GM08714 (cell line): ENCODE measurements around the gene OLFML1.
"Not testable (repeated sequence)": the region's sequence is repeated elsewhere in the genome, so short reads cannot be mapped to it uniquely, and the experiment has no call there.

ENCODE experiments used
- H3K4me3 ChIP-seq: fragments of 200-500 bp; sonication (Bioruptor generic); 2 replicates; pipeline ENCODE4 v1.5.1; 2014; ENCODE audit warnings: mild to moderate bottlenecking, low read length, inconsistent platforms
- ZNF274 ChIP-seq: IDR thresholded peaks from 2 replicates; pipeline ENCODE4 v1.6.1; 2012; ENCODE audit warnings: mild to moderate bottlenecking, low read depth, low read length

Gene OLFML1

DNA sequence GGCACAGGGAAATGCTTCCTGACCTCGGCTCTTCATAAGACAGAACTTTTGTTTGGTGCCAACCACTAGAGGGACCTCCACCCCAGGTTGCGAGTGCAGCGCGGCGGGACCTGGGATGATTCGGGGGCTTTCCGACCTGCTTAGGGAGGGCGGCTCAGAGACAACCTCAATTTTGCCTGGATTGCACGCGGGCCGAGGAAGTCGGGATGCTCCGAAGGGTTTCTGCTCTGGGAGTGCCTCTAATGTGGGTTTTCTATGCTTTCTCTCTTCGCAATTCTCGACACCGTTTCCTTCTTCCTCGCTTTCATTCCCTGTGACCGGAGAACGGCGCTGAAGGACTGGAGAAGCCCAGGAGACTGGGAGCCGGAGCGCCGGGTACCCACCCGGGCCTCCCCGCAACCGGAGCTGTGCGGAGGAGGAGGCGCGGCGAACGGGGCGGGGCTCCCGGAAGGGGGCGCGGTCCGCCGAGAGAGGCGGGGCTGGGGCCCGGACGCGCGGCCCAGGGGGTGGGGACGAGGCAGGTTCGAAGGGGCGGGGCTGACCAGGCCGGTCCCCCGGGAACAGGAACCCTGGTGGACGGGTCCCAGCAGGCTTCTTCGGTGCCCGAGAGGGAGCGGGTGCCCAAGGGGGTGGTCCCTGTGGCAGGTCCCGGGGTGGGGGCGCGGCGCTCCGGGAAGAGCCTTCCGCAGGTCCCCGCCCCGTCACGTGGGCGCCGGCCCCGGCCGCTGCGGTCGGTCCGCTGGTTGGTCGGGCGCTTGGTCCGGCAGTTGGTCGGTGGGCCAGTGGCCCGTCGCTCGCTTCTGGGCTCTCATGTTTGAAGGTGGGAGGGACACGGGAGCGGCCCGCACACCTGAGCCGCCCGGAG, 28.2 kb downstream of the OLFML1 start, which contains the start of gene PPFIBP2:
Gene PPFIBP2 (plus strand): TSS at position 766 of the 865 bp plus-strand sequence. CDS start 35,477 bp downstream, outside the sequence.
- H3K4me3 ChIP-seq: peak within 1 kb of the TSS; percentile 95
- TF ChIP-seq ZNF274: no peak

DNA sequence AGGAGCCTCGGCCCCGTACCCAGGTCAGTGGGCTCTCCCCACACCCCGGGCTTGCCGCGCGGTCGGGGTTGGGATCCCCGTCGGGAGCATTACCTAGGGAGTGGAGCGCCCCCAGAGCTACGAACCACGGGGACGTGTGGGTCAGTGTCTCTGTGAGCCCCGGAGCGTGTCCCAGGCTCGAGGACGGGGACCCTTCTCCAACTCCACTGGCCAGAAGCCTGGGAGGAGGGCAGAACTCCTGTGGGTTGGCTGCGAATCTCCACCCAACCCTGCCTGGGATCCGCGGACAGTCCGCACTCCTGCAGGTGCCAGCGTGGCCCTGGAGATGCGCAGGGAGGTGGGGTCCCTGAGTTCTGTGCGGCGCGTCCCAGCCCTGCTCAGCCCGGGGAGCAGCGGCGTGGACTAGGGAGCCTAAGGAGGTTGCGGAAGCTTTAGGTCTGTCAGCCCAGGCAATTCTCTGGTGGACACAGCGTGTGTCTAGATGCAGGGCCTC, 28.8 kb downstream of the OLFML1 start:
- H3K4me3 ChIP-seq: peak overlapping the region; percentile 95

DNA sequence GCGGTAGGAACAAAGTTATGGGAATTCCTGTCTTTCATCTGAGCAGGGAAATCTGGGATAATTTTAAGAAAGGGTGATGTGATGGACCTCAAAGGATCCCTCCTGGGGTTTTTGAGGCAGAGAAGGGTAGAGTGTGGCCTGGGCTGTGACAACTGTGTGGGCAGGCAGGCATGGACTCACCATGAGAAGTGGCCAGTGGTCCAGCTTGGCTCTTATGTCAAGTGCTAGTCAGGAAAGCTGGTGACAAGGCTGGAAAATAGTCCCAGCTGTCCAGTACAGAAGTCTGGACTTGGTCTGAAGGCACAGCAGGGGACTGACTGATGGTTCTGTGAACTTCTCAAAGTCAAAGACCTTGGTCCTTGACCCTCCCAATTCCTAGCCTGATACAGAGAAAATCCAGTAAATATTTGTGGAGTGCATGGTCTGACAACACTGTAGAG, 30.2 kb downstream of the OLFML1 start:
- H3K4me3 ChIP-seq: peak overlapping the region; percentile 35; the same call in 1 of the 2 replicates
- TF ChIP-seq ZNF274: no peak

More for the DNA sequence above, 28.8 kb downstream of the OLFML1 start:
- TF ChIP-seq ZNF274: no peak

DNA sequence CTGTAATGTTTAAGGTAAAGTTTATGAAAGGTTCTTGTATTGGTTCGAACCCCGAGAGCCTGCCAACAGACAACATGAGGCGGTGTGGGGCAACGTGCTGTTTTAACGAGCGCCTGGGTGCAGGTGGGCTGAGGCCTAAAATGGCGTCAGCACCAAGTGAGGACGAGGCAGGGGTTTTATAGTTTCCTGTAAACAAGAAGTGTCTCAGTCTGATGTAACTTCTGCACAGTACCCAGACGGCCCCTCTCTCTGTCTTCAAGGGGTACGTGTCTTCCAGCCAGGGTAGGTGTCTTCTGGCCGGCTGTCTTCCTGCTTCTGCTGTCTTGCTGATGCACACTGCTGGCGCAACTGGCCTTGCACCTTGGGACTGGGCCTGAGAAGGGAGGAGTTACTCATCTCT, 31.2 kb downstream of the OLFML1 start:
- no peak for TF ChIP-seq ZNF274
- no peak overlapping the region for H3K4me3 ChIP-seq

DNA sequence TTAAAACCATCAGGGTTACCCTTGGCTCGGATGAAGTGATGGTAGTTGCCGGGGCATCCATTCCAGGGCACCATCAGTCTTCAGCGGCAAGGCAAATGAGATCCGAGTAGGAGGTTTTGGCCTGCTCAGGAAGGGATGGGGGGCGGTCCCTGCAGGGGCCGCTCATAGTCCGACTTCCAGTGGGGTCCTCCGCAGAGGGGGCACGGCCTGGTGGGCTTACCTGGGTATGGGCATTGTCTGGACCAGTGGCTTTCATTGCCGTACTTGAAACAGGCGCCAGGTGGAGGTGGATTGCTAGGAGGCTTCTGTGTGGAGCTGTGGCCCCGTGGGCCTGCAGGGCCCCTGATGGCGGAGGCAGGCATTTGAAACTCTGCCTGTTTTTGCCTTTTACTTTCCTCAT, 32.4 kb downstream of the OLFML1 start:
- not testable (repeated sequence) for H3K4me3 ChIP-seq

DNA sequence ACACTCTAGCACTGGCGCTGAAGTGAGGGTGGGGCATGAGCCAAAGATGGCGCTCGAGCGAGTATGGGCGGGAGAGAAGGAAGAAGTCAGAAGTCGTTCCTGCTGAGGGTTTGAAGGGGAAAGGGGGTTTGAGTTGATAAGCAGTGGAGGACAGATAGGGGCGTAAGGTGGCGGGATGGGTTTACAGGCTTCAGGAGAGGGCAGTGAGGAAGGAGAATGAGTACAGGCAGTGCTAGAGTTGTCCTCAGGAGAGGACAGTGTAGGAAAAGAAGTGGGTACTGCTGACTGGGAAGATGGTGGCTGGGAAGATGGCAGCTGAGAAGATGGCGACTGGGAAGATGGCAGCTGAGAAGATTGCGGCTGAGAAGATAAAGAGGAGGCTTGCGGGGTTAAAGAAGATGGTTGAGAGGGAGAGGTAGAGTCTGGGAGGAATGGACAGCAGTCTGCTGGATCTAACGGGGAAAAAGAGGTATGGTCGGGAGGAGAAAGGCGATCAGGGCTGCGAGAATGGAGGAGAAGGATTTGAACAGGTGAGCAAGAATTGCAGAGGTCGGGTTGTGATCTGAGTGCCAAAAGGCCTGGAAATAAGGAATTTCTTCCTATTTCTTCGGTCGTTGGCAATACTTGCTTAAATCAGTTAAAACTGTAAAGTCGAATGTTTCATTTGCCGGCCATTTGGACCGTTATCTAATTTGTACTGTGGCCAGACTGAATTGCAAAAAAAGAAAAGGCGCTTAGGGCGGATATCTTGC, 33.7 kb downstream of the OLFML1 start:
- H3K4me3 ChIP-seq: peak overlapping the region; percentile 37; the same call in 1 of the 2 replicates

DNA sequence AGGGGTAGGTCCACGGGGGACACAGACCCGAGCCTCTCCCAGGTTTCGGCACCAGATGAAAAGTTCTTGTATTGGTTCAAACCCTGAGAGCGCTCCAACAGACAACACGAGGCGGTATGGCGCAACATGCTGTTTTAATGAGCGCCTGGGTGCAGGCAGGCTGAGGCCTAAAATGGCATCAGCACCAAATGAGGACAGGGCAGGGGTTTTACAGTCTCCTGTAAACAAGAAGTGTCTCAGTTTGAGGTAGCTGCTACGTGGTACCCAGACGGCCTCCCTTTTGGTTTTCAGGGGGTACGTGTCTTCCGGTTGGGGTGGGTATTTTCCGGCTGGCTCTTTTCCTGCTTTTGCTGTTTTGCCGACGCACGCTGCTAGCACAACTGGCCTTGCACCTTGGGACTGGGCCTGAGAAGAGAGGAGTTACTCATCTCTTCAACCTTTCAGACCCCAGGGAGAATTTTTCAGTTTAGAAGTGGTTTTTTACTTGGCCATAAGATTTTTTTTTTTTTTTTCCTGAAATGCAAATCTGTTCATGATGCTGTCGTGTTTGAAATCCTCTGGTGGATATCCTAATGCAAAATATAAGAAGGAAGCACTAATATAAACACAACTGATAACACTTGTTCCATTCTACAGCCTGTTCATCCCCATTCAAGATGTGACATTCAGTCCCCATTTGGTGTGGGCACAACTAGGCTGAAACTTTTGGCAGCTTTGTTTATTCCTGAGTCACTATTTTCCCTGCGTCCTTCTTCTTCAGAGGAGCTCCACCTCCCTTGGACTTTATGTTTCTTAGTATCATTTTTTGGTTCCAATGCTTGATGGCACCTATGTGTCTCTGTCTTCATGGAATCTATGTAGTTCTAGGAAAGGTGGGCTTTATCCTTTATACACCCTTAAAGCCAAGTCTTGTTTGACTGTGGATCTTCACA, 35.0 kb downstream of the OLFML1 start:
- peak overlapping the region; percentile 37; the same call in 1 of the 2 replicates for H3K4me3 ChIP-seq
- TF ChIP-seq ZNF274: no peak

More for the DNA sequence above, 33.7 kb downstream of the OLFML1 start:
- TF ChIP-seq ZNF274: no peak

DNA sequence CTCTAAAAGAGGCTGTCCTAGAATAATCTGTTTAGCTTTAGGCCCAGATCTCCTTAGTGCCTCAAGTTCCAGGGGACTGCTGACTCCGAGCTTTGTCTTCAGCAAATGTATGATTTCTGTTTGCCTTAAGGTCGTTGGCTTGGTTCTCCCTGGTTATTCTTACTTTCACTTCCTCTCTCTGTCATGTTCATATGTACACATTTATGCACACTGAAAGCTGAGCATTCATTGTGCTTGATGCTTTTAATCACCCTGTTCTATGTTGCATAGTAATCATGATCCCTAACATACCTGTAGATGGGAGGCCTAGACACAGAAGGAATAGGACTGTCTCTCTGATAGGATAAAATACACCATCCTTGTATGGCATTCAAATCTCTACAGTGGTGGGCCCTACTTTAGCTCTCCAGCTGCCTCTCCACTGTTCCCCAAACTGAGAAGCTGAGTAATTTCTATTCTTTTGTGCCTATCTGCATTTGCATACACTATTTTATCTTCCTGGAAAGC, 35.7 kb downstream of the OLFML1 start:
- H3K4me3 ChIP-seq: peak overlapping the region; percentile 37; the same call in 1 of the 2 replicates
- no peak for TF ChIP-seq ZNF274

DNA sequence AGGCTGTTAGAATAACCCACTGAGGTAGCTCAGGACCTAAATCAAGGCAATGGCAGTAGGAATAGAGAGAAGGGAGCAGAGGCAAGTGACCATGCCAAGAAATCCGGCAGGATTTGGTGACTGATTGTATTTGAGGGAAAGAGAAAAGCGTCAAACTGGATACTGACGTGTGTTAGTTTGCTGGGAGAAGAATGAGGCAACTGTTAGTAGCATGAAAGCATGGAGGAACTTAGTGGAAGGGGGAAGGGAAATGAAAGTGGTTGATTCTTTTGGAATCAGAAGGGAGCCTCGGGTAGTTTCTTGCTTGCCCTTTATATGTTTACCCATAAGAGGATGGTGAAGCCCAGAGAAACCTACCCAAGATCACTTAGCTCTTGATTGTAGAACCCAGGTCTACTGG, 36.8 kb downstream of the OLFML1 start:
- H3K4me3 ChIP-seq: no peak overlapping the region; the same call in 1 of the 2 replicates

DNA sequence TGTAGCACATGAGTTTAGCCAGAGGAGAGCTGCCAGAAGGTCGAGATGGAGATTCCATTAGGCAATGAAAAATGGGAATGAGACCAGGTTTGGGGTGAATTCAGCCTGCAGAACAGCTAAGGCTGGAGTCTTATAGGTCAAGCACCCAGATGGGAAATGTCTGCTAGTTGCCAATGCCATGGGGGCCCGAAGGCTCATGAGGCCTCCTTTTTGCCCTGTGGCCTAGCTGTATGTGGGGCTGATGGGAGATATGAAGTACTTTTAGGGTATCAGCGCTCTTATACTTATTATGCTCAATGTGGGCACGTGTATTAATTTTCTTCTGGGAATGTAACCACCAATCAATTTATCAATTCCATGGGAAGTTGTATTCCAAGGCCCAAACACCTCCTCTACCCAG, 37.2 kb downstream of the OLFML1 start:
- no peak overlapping the region for H3K4me3 ChIP-seq
- TF ChIP-seq ZNF274: no peak

More for the DNA sequence above, 36.8 kb downstream of the OLFML1 start:
- no peak for TF ChIP-seq ZNF274

DNA sequence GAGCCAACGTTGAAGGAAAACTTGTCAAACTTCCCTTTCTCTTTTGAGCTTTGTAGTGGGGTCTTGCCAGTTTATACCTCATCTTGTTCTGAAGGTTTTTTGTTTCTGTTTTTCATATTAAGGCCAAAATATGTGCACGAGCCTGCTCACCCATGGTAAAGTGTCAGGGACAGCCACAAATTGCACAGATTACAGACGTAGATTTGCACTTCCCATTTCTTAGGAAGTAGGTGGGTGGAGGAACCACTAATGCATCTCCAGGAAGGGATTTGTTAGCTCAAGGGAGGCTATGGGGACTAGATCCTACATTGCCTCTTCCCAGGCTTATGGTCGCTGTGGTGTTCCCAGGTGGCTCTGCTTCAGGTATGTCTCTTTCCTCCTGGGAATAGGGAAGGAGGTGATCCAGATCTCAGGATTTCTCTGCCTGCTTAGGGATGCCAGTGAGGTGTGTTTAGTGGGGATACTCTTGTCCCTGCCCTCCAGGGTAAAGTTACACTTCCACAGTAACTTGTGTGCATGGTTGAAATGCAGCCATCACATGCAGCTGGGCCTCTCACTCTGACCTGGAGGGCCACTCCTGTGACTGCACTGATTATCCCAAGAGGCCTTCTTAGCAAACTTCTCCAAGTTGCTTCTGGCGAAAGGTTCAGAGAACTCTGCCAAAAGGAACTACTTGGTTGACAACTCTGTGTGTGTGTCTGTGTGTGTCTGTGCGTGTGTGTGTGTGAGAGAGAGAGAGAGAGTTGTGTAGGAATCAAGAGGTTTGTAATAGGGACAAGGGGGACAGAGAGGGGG, 38.3 kb downstream of the OLFML1 start:
- TF ChIP-seq ZNF274: no peak
- no peak overlapping the region for H3K4me3 ChIP-seq

DNA sequence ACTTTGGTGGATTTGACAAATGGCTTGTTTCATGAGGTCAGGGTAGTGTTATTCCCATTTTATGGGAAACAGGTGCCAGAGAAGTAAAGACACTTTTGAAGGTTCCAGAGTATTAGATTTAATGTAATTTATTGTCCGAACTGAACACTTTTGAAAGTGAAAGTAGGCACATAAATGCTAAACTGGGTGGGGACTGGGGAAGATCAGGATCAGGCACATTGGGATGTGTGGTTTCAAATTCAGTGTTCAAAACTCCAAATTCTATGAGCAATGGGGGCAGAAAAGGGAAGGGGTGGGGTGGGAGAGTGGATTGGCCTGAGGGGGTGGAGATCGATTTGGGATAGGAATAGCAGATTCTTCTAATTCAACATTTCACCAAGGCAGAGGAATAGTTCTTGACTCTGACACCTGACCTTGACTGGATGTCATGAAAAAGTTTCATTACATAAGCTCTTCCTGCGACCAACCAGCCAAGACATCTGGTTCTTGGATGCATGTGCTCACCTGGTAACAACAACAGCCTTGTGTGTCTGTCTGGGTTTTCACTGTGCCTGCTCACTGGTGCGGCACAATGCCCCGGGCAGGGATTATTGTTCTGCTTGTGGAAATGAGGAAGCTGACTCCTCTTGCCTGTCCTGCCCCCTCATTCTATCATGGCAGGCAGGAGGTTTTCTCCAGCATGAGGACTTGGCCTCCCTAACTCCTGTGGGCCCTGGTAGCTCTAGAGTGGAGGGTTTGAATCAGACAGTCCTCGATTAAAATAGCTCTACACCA, 39.3 kb downstream of the OLFML1 start:
- no peak overlapping the region for H3K4me3 ChIP-seq
- TF ChIP-seq ZNF274: no peak
